GM12873 (cell line): ENCODE results near the gene NELL2.

Source experiments
- CTCF ChIP-seq: IDR thresholded peaks from 2 replicates; pipeline ENCODE4 v1.5.1; 2012; ENCODE audit warnings: low read depth, mild to moderate bottlenecking, moderate library complexity, low read length, control low read depth; ENCODE audit not compliant: insufficient read depth; ENCODE audit errors: missing control alignments

The NELL2 gene

GRCh38 chr12:44663291-44663690 lies 212.8 kb downstream of the NELL2 start:
- TF ChIP-seq CTCF: no peak

DNA sequence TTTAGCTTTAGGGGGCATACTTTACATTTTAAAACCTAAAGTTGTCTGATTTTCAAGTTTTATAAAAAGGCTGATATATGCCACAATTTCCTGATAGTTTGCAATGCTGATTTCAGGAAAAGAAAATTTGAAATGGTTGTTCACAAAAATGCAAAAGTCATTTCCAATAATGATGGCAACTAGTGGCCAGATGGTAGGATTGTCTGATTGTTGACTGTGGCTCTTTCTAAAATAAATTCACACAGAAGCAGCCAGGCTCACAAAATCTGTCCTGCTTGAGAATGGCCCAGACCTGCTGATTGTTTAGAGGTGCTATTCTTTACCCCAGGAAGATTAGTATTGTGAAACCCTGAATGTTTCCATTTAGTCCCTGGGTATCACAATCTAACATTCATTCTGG lies 220.3 kb downstream of the NELL2 start:
- no peak for TF ChIP-seq CTCF

- TF ChIP-seq CTCF: no peak
These were observed 221.2 kb downstream of the NELL2 start for GRCh38 chr12:44654646-44655639.

DNA sequence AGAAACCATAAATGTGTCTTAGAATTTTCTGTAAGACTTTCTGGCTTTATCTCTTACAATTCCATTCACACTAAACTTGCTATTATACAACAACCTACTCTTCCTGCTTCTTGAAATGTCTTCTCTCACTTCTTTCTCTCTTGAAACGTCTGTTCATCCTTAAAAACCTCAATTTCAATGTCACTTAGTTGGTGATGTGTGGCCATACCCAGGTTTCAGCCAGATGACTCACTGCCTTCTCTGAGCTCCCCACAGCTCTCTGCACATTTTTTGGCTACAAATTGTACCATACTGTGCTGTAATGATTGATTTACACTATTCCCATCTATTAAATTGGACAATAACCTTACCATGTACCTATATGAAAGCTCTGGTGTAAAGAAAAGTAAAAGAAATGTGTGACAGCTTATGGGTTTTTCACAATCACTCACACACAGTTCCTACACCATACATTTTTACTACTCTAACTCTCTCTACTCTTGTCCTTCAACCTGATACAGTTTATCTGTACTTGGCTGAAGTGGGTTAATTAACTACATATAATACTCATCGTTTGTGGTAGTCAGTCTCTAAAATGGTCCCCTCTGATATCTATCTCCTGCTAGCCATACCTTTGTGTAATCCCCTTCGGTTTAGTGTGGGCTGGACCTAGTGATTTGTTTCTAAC lies 222.1 kb downstream of the NELL2 start:
- TF ChIP-seq CTCF: no peak

GRCh38 chr12:44649693-44650092 lies 226.4 kb downstream of the NELL2 start:
- no peak for TF ChIP-seq CTCF

GRCh38 chr12:44647917-44648690 lies 228.0 kb downstream of the NELL2 start:
- TF ChIP-seq CTCF: no peak
